ENCODE measurements around the gene KRTAP19-3.

DNA sequence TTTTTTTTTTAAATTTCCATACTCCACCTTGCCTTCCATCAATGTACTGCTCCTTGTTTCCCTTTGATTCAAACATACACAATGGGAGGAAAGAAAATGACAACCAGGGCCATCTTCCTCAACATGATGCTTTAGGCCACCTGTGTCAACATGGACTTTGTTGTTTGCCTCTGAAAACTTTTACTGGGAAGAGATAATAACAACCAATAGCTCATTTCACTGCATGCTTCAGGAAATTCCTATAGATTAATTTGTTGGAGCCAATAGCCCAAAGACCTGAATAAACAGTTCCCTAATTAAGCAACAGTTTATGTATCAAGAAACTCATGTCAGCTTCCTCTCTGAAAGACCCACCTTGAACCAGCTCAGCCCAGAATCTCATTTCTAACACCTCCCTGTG lies 48.6 kb downstream of the KRTAP19-3 start:
- TF ChIP-seq, protein P1, sequence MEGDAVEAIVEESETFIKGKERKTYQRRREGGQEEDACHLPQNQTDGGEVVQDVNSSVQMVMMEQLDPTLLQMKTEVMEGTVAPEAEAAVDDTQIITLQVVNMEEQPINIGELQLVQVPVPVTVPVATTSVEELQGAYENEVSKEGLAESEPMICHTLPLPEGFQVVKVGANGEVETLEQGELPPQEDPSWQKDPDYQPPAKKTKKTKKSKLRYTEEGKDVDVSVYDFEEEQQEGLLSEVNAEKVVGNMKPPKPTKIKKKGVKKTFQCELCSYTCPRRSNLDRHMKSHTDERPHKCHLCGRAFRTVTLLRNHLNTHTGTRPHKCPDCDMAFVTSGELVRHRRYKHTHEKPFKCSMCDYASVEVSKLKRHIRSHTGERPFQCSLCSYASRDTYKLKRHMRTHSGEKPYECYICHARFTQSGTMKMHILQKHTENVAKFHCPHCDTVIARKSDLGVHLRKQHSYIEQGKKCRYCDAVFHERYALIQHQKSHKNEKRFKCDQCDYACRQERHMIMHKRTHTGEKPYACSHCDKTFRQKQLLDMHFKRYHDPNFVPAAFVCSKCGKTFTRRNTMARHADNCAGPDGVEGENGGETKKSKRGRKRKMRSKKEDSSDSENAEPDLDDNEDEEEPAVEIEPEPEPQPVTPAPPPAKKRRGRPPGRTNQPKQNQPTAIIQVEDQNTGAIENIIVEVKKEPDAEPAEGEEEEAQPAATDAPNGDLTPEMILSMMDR (IDR thresholded peaks at IDR 0.05): no peak
- TF ChIP-seq EZH2 (IDR thresholded peaks at IDR 0.05): no peak

All from neural progenitor cell (in vitro differentiated cells).